ENCODE results near the gene DAO. TPM values are rescaled to one million over a fixed set of nuclear protein-coding genes. Genes with fewer than 3 reads are reported as not detected.

Gene DAO
- total RNA-seq, 2 experiments from 2014 or later = not detected

GRCh38 chr12:108833757-108834472 lies 46.0 kb upstream of the DAO start:
- H2AFZ ChIP-seq (ENCODE audit: low read length) = no peak overlapping the region
- CTCF ChIA-PET (ENCODE audit: unreplicated experiment) = no interaction called here
- POLR2A ChIA-PET = interaction anchor here (0.6 to 1.2 kb wide), 2 partner anchors 15 to 245 kb away, joined by 3 to 6 read pairs; no protein-coding TSS in a partner anchor
- no peak overlapping the region for H3K4me3 ChIP-seq (ENCODE audit: low read depth, low read length, poor library complexity, severe bottlenecking)
- H3K36me3 ChIP-seq (ENCODE audit: insufficient read depth, low read length) = no peaks in the 10 kb centered on the region; the same call in 1 of the 2 replicates
- H3K9me3 ChIP-seq (ENCODE audit: low read length) = no peaks in the 10 kb centered on the region
- no peak overlapping the region for H3K4me2 ChIP-seq (ENCODE audit: low read length)
- no peaks in the 10 kb centered on the region for H3K79me2 ChIP-seq (ENCODE audit: insufficient read depth, low read depth, low read length)
- H4K20me1 ChIP-seq (ENCODE audit: insufficient read depth, low read length) = no peaks in the 10 kb centered on the region
- intact Hi-C loops (cut with micrococcal nuclease; ENCODE audit: unreplicated experiment) = no loop called here
- H3K9me2 ChIP-seq (ENCODE audit: insufficient read depth, low read length) = no peaks in the 10 kb centered on the region
- no peak overlapping the region for H3K27ac ChIP-seq (ENCODE audit: low read depth, low read length, poor library complexity, severe bottlenecking)
- H3K4me1 ChIP-seq (ENCODE audit: insufficient read depth, low read length, poor library complexity, severe bottlenecking) = peaks cover 5% of the 10 kb centered on the region
- BruUV-seq (replicated peaks) = no TSS peak
- no peak for DNase-seq (ENCODE audit: low spot score)
- no peak for TF ChIP-seq CTCF (conservative IDR thresholded peaks at IDR 0.05; ENCODE audit: low read length)
- TF ChIP-seq EZH2phosphoT487 (IDR thresholded peaks at IDR 0.05; ENCODE audit: borderline replicate concordance, low read depth, low read length) = no peak

GRCh38 chr12:108835860-108836634 lies 43.8 kb upstream of the DAO start:
- no peaks in the 10 kb centered on the region for H4K20me1 ChIP-seq (ENCODE audit: insufficient read depth, low read length)
- H3K27ac ChIP-seq (ENCODE audit: low read depth, low read length, poor library complexity, severe bottlenecking) = no peak overlapping the region
- no peaks in the 10 kb centered on the region for H3K79me2 ChIP-seq (ENCODE audit: insufficient read depth, low read depth, low read length)
- H3K4me2 ChIP-seq (ENCODE audit: low read length) = no peak overlapping the region
- intact Hi-C loops (cut with micrococcal nuclease; ENCODE audit: unreplicated experiment) = no loop called here
- ChIA-PET POLR2A (no interaction called here), CTCF (ENCODE audit: unreplicated experiment) (no interaction called here)
- TF ChIP-seq EZH2phosphoT487 (IDR thresholded peaks at IDR 0.05; ENCODE audit: borderline replicate concordance, low read depth, low read length) (no peak), CTCF (conservative IDR thresholded peaks at IDR 0.05; ENCODE audit: low read length) (no peak)
- no peaks in the 10 kb centered on the region for H3K9me2 ChIP-seq (ENCODE audit: insufficient read depth, low read length)
- BruUV-seq (replicated peaks) = no TSS peak
- no peak for DNase-seq (ENCODE audit: low spot score)
- no peaks in the 10 kb centered on the region; the same call in 1 of the 2 replicates for H3K36me3 ChIP-seq (ENCODE audit: insufficient read depth, low read length)
- no peaks in the 10 kb centered on the region for H3K9me3 ChIP-seq (ENCODE audit: low read length)
- H3K4me1 ChIP-seq (ENCODE audit: insufficient read depth, low read length, poor library complexity, severe bottlenecking) = peaks cover 5% of the 10 kb centered on the region
- no peak overlapping the region for H2AFZ ChIP-seq (ENCODE audit: low read length)
- H3K4me3 ChIP-seq (ENCODE audit: low read depth, low read length, poor library complexity, severe bottlenecking) = no peak overlapping the region
